HepG2 (cell line): ENCODE results near the gene RAC3. TPM values are rescaled to one million over a fixed set of nuclear protein-coding genes. Genes with fewer than 3 reads are reported as not detected.
A peak's percentile ranks its signal among the peaks of the same experiment; 100 is the strongest.

ENCODE experiments used
- ATAC-seq: fragments of 200-7000 bp; cut with Tn5 transposase; 3 replicates; pipeline ENCODE4 v1.9.1; 2020; ENCODE audit warnings: mild to moderate bottlenecking, moderate library complexity
- BruUV-seq: library from RNA; stranded (reverse); fragments of 400-500 nt; replicated peaks from 2 replicates; lab custom pipeline; 2021; lab: Mats Ljungman, UMichigan
- CTCF ChIA-PET: fragments of 300-600 bp; formaldehyde crosslinking; extraction: SDS; loops from one replicate; lab custom pipeline; 2021; ENCODE audit warnings: low total read pairs, inconsistent platforms, low intra/inter-chr PET ratio; lab: Yijun Ruan, JAX
- POLR2A ChIA-PET: fragments of 350-600 bp; sonication (Branson Sonifier 250); formaldehyde crosslinking; loops from one replicate; lab custom pipeline; 2020; ENCODE audit warnings: antibody characterized with exemption, inconsistent platforms; lab: Yijun Ruan, JAX
- DNase-seq: peaks from one replicate; pipeline ENCODE4 v3.0.0-alpha.2; 2015; ENCODE audit warnings: low spot score
- FAIRE-seq: peaks from 3 replicates; lab custom pipeline; 2011; peaks lifted over from hg19 to GRCh38; lab: Jason Lieb, UNC
- H2AFZ ChIP-seq: one replicate; pipeline ENCODE4 v1.6.1; 2011; ENCODE audit warnings: low read length, inconsistent platforms
- H3K27ac ChIP-seq: fragments of 300-600 bp; 3 replicates; pipeline ENCODE4 v1.8.0; 2011; ENCODE audit warnings: mixed run types, mild to moderate bottlenecking, mixed read lengths, low read length, inconsistent platforms; ENCODE audit not compliant: insufficient read depth; ENCODE audit errors: extremely low read length
- H3K27me3 ChIP-seq, 2 experiments: fragments of 200-600 bp in 1 of 2; 2 replicates in 1 of 2; 3 replicates in 1 of 2; pipeline versions ENCODE4 v1.6.0 to v1.8.0; 2011; ENCODE audit warnings: low read length in 2 of 2, mild to moderate bottlenecking in 2 of 2, moderate library complexity in 2 of 2, inconsistent platforms in 1 of 2; ENCODE audit not compliant: insufficient read depth in 2 of 2, control insufficient read depth in 1 of 2
- H3K36me3 ChIP-seq, 2 experiments: fragments of 200-600 bp in 1 of 2; replicated peaks in 1 of 2; 2 replicates in 1 of 2; 3 replicates in 1 of 2; pipeline versions ENCODE4 v1.5.1 to v1.8.0; 2011; ENCODE audit warnings: low read length in 2 of 2, inconsistent platforms in 1 of 2; ENCODE audit not compliant: insufficient read depth in 2 of 2, control insufficient read depth in 1 of 2
- H3K4me1 ChIP-seq: 2 replicates; pipeline ENCODE4 v1.5.1; 2012; ENCODE audit warnings: low read length, inconsistent platforms; ENCODE audit not compliant: insufficient read depth
- H3K4me2 ChIP-seq: 2 replicates; pipeline ENCODE4 v1.6.0; 2011; ENCODE audit warnings: low read depth, low read length, inconsistent platforms
- H3K4me3 ChIP-seq, 3 experiments: fragments of 200-600 bp in 1 of 3; sonication (generic), shearing (Covaris generic) in 1 of 3; replicated peaks in 1 of 3; 2 replicates each; pipeline ENCODE4 v1.5.1; 2011 to 2016; ENCODE audit warnings: low read length in 3 of 3, inconsistent platforms in 2 of 3, low read depth in 2 of 3, mild to moderate bottlenecking in 2 of 3, control low read depth in 1 of 3, mixed read lengths in 1 of 3; ENCODE audit not compliant: insufficient read depth in 1 of 3
- H3K79me2 ChIP-seq: one replicate; pipeline ENCODE4 v1.6.1; 2011; ENCODE audit warnings: low read length, inconsistent platforms; ENCODE audit not compliant: insufficient read depth
- H3K9ac ChIP-seq: 2 replicates; pipeline ENCODE4 v1.6.0; 2011; ENCODE audit warnings: mild to moderate bottlenecking, low read depth, low read length, inconsistent platforms; ENCODE audit not compliant: insufficient read depth
- H3K9me3 ChIP-seq: 2 replicates; pipeline ENCODE4 v1.5.1; 2012; ENCODE audit warnings: mild to moderate bottlenecking, low read length
- H4K20me1 ChIP-seq: 2 replicates; pipeline ENCODE4 v1.6.0; 2011; ENCODE audit warnings: inconsistent platforms, mild to moderate bottlenecking, low read length, moderate library complexity; ENCODE audit not compliant: insufficient read depth
- FOXM1 ChIP-seq: sonication (generic); formaldehyde crosslinking; IDR thresholded peaks from 2 replicates; pipeline ENCODE4 v1.5.0; 2020; ENCODE audit warnings: missing genetic modification reagents
- ISL2 ChIP-seq: sonication (generic); formaldehyde crosslinking; IDR thresholded peaks from 2 replicates; pipeline ENCODE4 v1.5.0; 2020; ENCODE audit warnings: missing genetic modification reagents
- RBFOX2 ChIP-seq: fragments of 200-400 bp; formaldehyde crosslinking; IDR thresholded peaks from 2 replicates; pipeline ENCODE4 v1.6.1; 2017; ENCODE audit warnings: low read depth, mild to moderate bottlenecking, low read length
- ZBTB7B ChIP-seq: sonication (generic); formaldehyde crosslinking; IDR thresholded peaks from 2 replicates; pipeline ENCODE4 v1.4.0; 2020; ENCODE audit warnings: missing genetic modification reagents
- ZEB1 ChIP-seq: IDR thresholded peaks from 2 replicates; pipeline ENCODE4 v1.6.1; 2012; ENCODE audit warnings: mild to moderate bottlenecking, low read depth, inconsistent platforms; ENCODE audit not compliant: insufficient replicate concordance
- ZUFSP ChIP-seq: sonication (generic); formaldehyde crosslinking; IDR thresholded peaks from 2 replicates; pipeline ENCODE4 v1.9.0; 2021; ENCODE audit warnings: missing genetic modification reagents, mild to moderate bottlenecking, borderline replicate concordance
- WGBS: methylation state at CpG from one replicate; pipeline ENCODE4 v1.1.6; 2017; ENCODE audit warnings: low lambda C conversion rate; 5-methylcytosine and 5-hydroxymethylcytosine counted together
- in situ Hi-C: cut with HindIII; loops from 2 replicates; pipeline ENCODE4 v1.10.0; 2017; ENCODE audit warnings: low pct_unique_long_range_greater_than_20kb; ENCODE audit not compliant: extremely low pct_ligation_motif_present
- intact Hi-C: fragments of 100-400 bp; cut with micrococcal nuclease; formaldehyde crosslinking; loops from one replicate; pipeline ENCODE4 v1.10.0; 2022; ENCODE audit not compliant: unreplicated experiment
- polyA plus RNA-seq, 8 experiments: library from polyadenylated mRNA; depleted of rRNA in 3 of 8; stranded (reverse) in 7 of 8; unstranded in 1 of 8; fragments of >200 nt; fragmentation: Illumina TruSeq in 4 of 8; extraction: Trizol in 4 of 8; gene quantifications; 2 replicates each; pipeline versions ENCODE4 v1.2.1 to v1.2.3, GENCODE V29; 2011 to 2016; ENCODE audit warnings: low read depth in 4 of 8, missing spikeins in 1 of 8, mixed read lengths in 1 of 8; ENCODE audit not compliant: insufficient read depth in 1 of 8
- total RNA-seq, 5 experiments: library from RNA; depleted of rRNA; stranded (reverse); fragments of >200 nt; fragmentation: Illumina TruSeq; extraction: Trizol; gene quantifications; 2 replicates each; pipeline ENCODE4 v1.2.3, GENCODE V29; 2016; ENCODE audit warnings: low read depth in 1 of 5

The RAC3 gene
- total and polyA plus RNA-seq, 2 of the 13 experiments (the other 11 are each of a cell fraction or from before 2014, with no cell fraction given): 10.5 to 21.3 TPM

GRCh38 chr17:82078433-82078832 is 47.0 kb downstream of the RAC3 start:
- ATAC-seq: no peak
- H2AFZ ChIP-seq: no peak overlapping the region
- 98% methylated on average over 11 of the region's 18 CpGs for WGBS

More at GRCh38 chr17:82078433-82078832, 47.0 kb downstream of the RAC3 start:
- Histone ChIP-seq H3K4me2 (no peak overlapping the region), H3K4me1 (peaks cover 12% of the 10 kb centered on the region), H4K20me1 (peaks cover 38% of the 10 kb centered on the region), H3K36me3 (peaks cover 39 to 49% of the 10 kb centered on the region in 2 experiments), H3K9me3 (no peaks in the 10 kb centered on the region), H3K27ac (no peak overlapping the region), H3K79me2 (no peaks in the 10 kb centered on the region), H3K4me3 (no peak overlapping the region), H3K27me3 (no peaks in the 10 kb centered on the region), H3K9ac (no peak overlapping the region)
- DNase-seq: no peak
- CTCF ChIA-PET: interaction anchor here (0.6 kb wide), 1 partner anchor 48 kb away, joined by 3 read pairs; no protein-coding TSS in a partner anchor
- FAIRE-seq: no peak
- TF ChIP-seq ZUFSP (CRISPR knock-in tag): no peak
- no peak for TF ChIP-seq ZEB1
- no peak for TF ChIP-seq FOXM1 (CRISPR knock-in tag)
- TF ChIP-seq ISL2 (CRISPR knock-in tag): no peak
- TF ChIP-seq ZBTB7B (CRISPR knock-in tag): 0 out of 2 replicates have a peak, but pooled peaks have one; percentile 9
- TF ChIP-seq RBFOX2: peak; percentile 57; the same call in 1 of the 2 replicates
- BruUV-seq: no TSS peak
- intact Hi-C loops: no loop called here
- POLR2A ChIA-PET: interaction anchor here (1.4 to 1.9 kb wide), 2 partner anchors 13 to 17 kb away, joined by 4 to 6 read pairs; partner anchors contain the start of gene DUS1L
- in situ Hi-C loops: no loop called here
